H9 (cell line): Measurements from ENCODE around the gene SSTR4. TPM values are rescaled to one million over a fixed set of nuclear protein-coding genes. Genes with fewer than 3 reads are reported as not detected.

ENCODE experiments used
- DNase-seq: peaks from one replicate; pipeline ENCODE4 v3.0.0-alpha.2; 2017
- H2AFZ ChIP-seq: one replicate; pipeline ENCODE4 v1.6.1; 2013; ENCODE audit warnings: mild to moderate bottlenecking, low read length, control low read depth, moderate library complexity
- H2AK5ac ChIP-seq: 2 replicates; pipeline ENCODE4 v1.6.1; 2013; ENCODE audit warnings: low read length, control low read depth, mixed read lengths; ENCODE audit not compliant: insufficient read length
- H2BK120ac ChIP-seq: one replicate; pipeline ENCODE4 v1.6.1; 2013; ENCODE audit warnings: low read depth, mild to moderate bottlenecking, low read length, control low read depth, inconsistent platforms; ENCODE audit not compliant: poor library complexity, severe bottlenecking
- H2BK12ac ChIP-seq: 2 replicates; pipeline ENCODE4 v1.6.1; 2013; ENCODE audit warnings: low read length, control low read depth, mixed read lengths, low read depth; ENCODE audit not compliant: insufficient read length
- H2BK15ac ChIP-seq: 2 replicates; pipeline ENCODE4 v1.6.1; 2013; ENCODE audit warnings: low read depth, low read length, control low read depth
- H2BK20ac ChIP-seq: one replicate; pipeline ENCODE4 v1.6.1; 2013; ENCODE audit warnings: low read depth, mild to moderate bottlenecking, low read length, control low read depth, inconsistent platforms; ENCODE audit not compliant: poor library complexity, severe bottlenecking
- H2BK5ac ChIP-seq: 2 replicates; pipeline ENCODE4 v1.6.1; 2013; ENCODE audit warnings: low read length, control low read depth, mixed read lengths; ENCODE audit not compliant: insufficient read length
- H3K14ac ChIP-seq: 2 replicates; pipeline ENCODE4 v1.6.1; 2013; ENCODE audit warnings: low read length, control low read depth; ENCODE audit not compliant: insufficient read depth
- H3K18ac ChIP-seq: 2 replicates; pipeline ENCODE4 v1.6.1; 2013; ENCODE audit warnings: low read depth, mild to moderate bottlenecking, mixed read lengths, low read length, control low read depth; ENCODE audit not compliant: insufficient read length
- H3K23ac ChIP-seq: 2 replicates; pipeline ENCODE4 v1.6.1; 2013; ENCODE audit warnings: low read length, control low read depth, mixed read lengths, low read depth; ENCODE audit not compliant: insufficient read length
- H3K23me2 ChIP-seq: 2 replicates; pipeline ENCODE4 v1.6.1; 2013; ENCODE audit warnings: low read depth, mild to moderate bottlenecking, mixed read lengths, low read length, control low read depth; ENCODE audit not compliant: insufficient read length, poor library complexity, severe bottlenecking
- H3K27ac ChIP-seq: 2 replicates; pipeline ENCODE4 v1.5.1; 2013; ENCODE audit warnings: low read length, control low read depth, mixed read lengths, low read depth; ENCODE audit not compliant: insufficient read length
- H3K27me3 ChIP-seq: 2 replicates; pipeline ENCODE4 v1.6.1; 2013; ENCODE audit warnings: low read length, control low read depth, inconsistent platforms; ENCODE audit not compliant: insufficient read depth
- H3K4ac ChIP-seq: 2 replicates; pipeline ENCODE4 v1.6.1; 2013; ENCODE audit warnings: low read depth, mild to moderate bottlenecking, control low read depth, inconsistent platforms, low read length, moderate library complexity
- H3K4me1 ChIP-seq: 2 replicates; pipeline ENCODE4 v1.6.1; 2013; ENCODE audit warnings: low read length, control low read depth, inconsistent platforms; ENCODE audit not compliant: insufficient read depth
- H3K4me2 ChIP-seq: 2 replicates; pipeline ENCODE4 v1.6.1; 2013; ENCODE audit warnings: low read length, control low read depth, mixed read lengths; ENCODE audit not compliant: insufficient read length, insufficient read depth
- H3K56ac ChIP-seq: 2 replicates; pipeline ENCODE4 v1.6.1; 2013; ENCODE audit warnings: low read depth, mild to moderate bottlenecking, mixed read lengths, low read length, control low read depth; ENCODE audit not compliant: insufficient read length
- H3K79me1 ChIP-seq: 2 replicates; pipeline ENCODE4 v1.6.1; 2013; ENCODE audit warnings: low read depth, mild to moderate bottlenecking, moderate library complexity, low read length, control low read depth, inconsistent platforms; ENCODE audit not compliant: insufficient read depth, poor library complexity, severe bottlenecking
- H3K79me2 ChIP-seq: 2 replicates; pipeline ENCODE4 v1.6.1; 2013; ENCODE audit warnings: low read length, control low read depth, inconsistent platforms; ENCODE audit not compliant: insufficient read depth
- H3K9ac ChIP-seq: 2 replicates; pipeline ENCODE4 v1.6.1; 2013; ENCODE audit warnings: low read length, control low read depth, mixed read lengths; ENCODE audit not compliant: insufficient read length; ENCODE audit errors: extremely low read depth
- H3K9me3 ChIP-seq: one replicate; pipeline ENCODE4 v1.6.1; 2013; ENCODE audit warnings: low read depth, low read length, inconsistent platforms; ENCODE audit not compliant: control insufficient read depth
- H3T11ph ChIP-seq: one replicate; pipeline ENCODE4 v1.6.1; 2013; ENCODE audit warnings: mild to moderate bottlenecking, low read length, control low read depth, inconsistent platforms
- H4K20me1 ChIP-seq: one replicate; pipeline ENCODE4 v1.6.1; 2013; ENCODE audit not compliant: control insufficient read depth, insufficient read length, insufficient read depth
- H4K5ac ChIP-seq: 2 replicates; pipeline ENCODE4 v1.6.1; 2013; ENCODE audit warnings: low read depth, mild to moderate bottlenecking, mixed read lengths, low read length, control low read depth; ENCODE audit not compliant: insufficient read length
- H4K8ac ChIP-seq: replicated peaks from 2 replicates; pipeline ENCODE4 v1.6.1; 2013; ENCODE audit warnings: low read length, control low read depth, mixed read lengths, low read depth; ENCODE audit not compliant: insufficient read length
- H4K91ac ChIP-seq: 2 replicates; pipeline ENCODE4 v1.6.1; 2013; ENCODE audit warnings: low read depth, mild to moderate bottlenecking, moderate library complexity, mixed read lengths, low read length, control low read depth; ENCODE audit not compliant: insufficient read length
- H3K27ac Mint-ChIP-seq, 3 experiments: 2 replicates in 2 of 3; 3 replicates in 1 of 3; pipeline ENCODE4 v1.8.0; 2020 to 2021; ENCODE audit warnings: mixed read lengths in 3 of 3, mild to moderate bottlenecking in 1 of 3, moderate library complexity in 1 of 3
- H3K27me3 Mint-ChIP-seq: 2 replicates; pipeline ENCODE4 v1.8.0; 2021; ENCODE audit warnings: low read depth, mild to moderate bottlenecking, moderate library complexity, mixed read lengths
- H3K36me3 Mint-ChIP-seq, 3 experiments: 2 replicates in 2 of 3; 3 replicates in 1 of 3; pipeline ENCODE4 v1.8.0; 2020 to 2021; ENCODE audit warnings: low read depth in 3 of 3, mixed read lengths in 3 of 3; ENCODE audit not compliant: insufficient read depth in 1 of 3
- H3K4me1 Mint-ChIP-seq, 2 experiments: 2 replicates each; pipeline ENCODE4 v1.8.0; 2020; ENCODE audit warnings: mixed read lengths in 2 of 2
- H3K4me3 Mint-ChIP-seq, 2 experiments: 2 replicates in 1 of 2; 3 replicates in 1 of 2; pipeline ENCODE4 v1.8.0; 2020 to 2021; ENCODE audit warnings: mild to moderate bottlenecking in 2 of 2, mixed read lengths in 2 of 2, moderate library complexity in 1 of 2
- H3K9me3 Mint-ChIP-seq, 2 experiments: 2 replicates in 1 of 2; 3 replicates in 1 of 2; pipeline ENCODE4 v1.8.0; 2020; ENCODE audit warnings: mild to moderate bottlenecking in 2 of 2, mixed read lengths in 2 of 2, moderate library complexity in 1 of 2
- WGBS: extraction: QIAGEN DNeasy Blood & Tissue Kit; methylation state at CpG from one replicate; pipeline ENCODE4 v1.1.7; 2013; ENCODE audit warnings: missing lambda C conversion rate, low lambda C conversion rate, mixed read lengths; ENCODE audit not compliant: insufficient read length; ENCODE audit errors: extremely low coverage; 5-methylcytosine and 5-hydroxymethylcytosine counted together
- total RNA-seq: library from RNA; stranded (reverse); gene quantifications from 2 replicates; pipeline ENCODE4 v1.2.1, GENCODE V29; 2021
- TF ChIP-seq, protein P1 (sequence below): fragments of 200-600 bp; sonication (generic); conservative IDR thresholded peaks from 3 replicates; pipeline ENCODE4 v1.8.0; 2021; ENCODE audit warnings: antibody characterized with exemption, mild to moderate bottlenecking

Gene SSTR4
- total RNA-seq, 1 experiment from 2014 or later = not detected

DNA sequence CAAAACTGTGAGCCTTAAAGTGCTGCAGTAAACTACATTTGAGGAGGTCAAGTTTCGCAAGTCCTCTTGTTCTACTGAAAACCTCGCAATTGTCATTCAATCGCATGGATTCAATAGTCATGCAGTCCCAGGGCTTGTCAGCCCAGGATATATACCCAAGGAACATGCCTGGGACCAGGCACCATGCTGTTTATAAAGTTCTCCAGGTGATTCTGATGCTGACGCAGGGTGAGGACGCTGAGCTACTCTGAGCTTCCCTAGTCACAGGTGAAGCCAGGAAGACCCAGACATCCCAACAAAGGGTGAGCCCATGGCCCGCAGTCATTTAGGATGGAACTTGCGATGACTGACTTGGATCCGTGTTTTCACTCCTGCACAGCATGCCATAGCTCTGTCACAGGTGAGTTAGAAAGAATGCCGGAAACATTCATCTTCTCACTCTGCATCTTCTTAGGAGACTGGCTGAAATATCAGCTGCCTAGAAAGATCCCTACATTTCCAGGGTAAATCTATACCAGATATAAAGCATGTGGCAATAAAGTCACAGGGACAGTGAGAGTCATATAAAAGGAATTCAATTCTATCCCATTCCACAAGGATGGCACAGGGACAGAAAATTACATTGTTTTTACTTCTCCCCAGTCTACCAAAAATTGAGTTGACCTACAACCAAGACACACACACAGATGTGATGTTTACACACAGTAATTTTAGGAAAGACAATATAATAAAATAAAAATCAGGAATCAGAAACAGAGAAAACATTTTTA lies 27.0 kb upstream of the SSTR4 start:
- Mint-ChIP-seq H3K4me1 (peaks cover 9 to 10% of the 10 kb centered on the region in 2 experiments), H3K36me3 (no peaks in the 10 kb centered on the region), H3K27me3 (peaks cover 2% of the 10 kb centered on the region; the same call in 1 of the 2 replicates), H3K4me3 (no peak overlapping the region), H3K27ac (no peak overlapping the region; a peak in 1 of 7 replicates), H3K9me3 (no peaks in the 10 kb centered on the region)
- Histone ChIP-seq H2BK5ac (no peak overlapping the region), H2BK120ac (no peak overlapping the region), H3T11ph (no peak overlapping the region), H3K4ac (no peak overlapping the region), H2AFZ (no peak overlapping the region), H3K14ac (no peak overlapping the region), H3K9me3 (no peaks in the 10 kb centered on the region), H3K23ac (no peak overlapping the region), H3K23me2 (no peaks in the 10 kb centered on the region), H2BK12ac (no peak overlapping the region), H3K4me1 (peaks cover 5% of the 10 kb centered on the region; the same call in 1 of the 2 replicates), H2AK5ac (no peak overlapping the region), H3K79me1 (no peaks in the 10 kb centered on the region), H4K20me1 (no peaks in the 10 kb centered on the region), H3K27ac (no peak overlapping the region), H3K27me3 (no peaks in the 10 kb centered on the region), H3K56ac (no peak overlapping the region), H2BK20ac (no peak overlapping the region), H3K4me2 (no peak overlapping the region), H3K18ac (no peak overlapping the region), H4K5ac (no peak overlapping the region), H2BK15ac (no peak overlapping the region), H4K91ac (no peak overlapping the region), H3K79me2 (no peaks in the 10 kb centered on the region), H4K8ac (no peak overlapping the region), H3K9ac (no peak overlapping the region)
- no peak for DNase-seq
- TF ChIP-seq, protein P1, sequence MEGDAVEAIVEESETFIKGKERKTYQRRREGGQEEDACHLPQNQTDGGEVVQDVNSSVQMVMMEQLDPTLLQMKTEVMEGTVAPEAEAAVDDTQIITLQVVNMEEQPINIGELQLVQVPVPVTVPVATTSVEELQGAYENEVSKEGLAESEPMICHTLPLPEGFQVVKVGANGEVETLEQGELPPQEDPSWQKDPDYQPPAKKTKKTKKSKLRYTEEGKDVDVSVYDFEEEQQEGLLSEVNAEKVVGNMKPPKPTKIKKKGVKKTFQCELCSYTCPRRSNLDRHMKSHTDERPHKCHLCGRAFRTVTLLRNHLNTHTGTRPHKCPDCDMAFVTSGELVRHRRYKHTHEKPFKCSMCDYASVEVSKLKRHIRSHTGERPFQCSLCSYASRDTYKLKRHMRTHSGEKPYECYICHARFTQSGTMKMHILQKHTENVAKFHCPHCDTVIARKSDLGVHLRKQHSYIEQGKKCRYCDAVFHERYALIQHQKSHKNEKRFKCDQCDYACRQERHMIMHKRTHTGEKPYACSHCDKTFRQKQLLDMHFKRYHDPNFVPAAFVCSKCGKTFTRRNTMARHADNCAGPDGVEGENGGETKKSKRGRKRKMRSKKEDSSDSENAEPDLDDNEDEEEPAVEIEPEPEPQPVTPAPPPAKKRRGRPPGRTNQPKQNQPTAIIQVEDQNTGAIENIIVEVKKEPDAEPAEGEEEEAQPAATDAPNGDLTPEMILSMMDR = no peak
- WGBS = no CpG with 5 or more reads among the region's 9 CpGs
